Mammary epithelial cell (primary cell): Measurements from ENCODE around the gene RASEF.

Source experiments
- CTCF ChIP-seq, 2 donors: IDR thresholded peaks in 1 of 2; conservative IDR thresholded peaks in 1 of 2; 2 replicates each; pipeline ENCODE4 v1.5.1; 2011 to 2012; ENCODE audit warnings: inconsistent platforms in 2 of 2, low read length in 2 of 2, mild to moderate bottlenecking in 2 of 2, control low read depth in 1 of 2, low read depth in 1 of 2; ENCODE audit not compliant: insufficient read depth in 1 of 2; ENCODE audit errors: extremely low read depth in 1 of 2
- EZH2 ChIP-seq: IDR thresholded peaks from 2 replicates; pipeline ENCODE4 v1.6.1; 2012; ENCODE audit warnings: low read length, inconsistent platforms, borderline replicate concordance

- TF ChIP-seq CTCF (conservative IDR thresholded peaks at IDR 0.05 in 1 of 2, IDR thresholded peaks at IDR 0.05 in 1 of 2; ENCODE audit: extremely low read depth in 1 of 2, insufficient read depth in 1 of 2, low read depth in 1 of 2, low read length in 2 of 2) (no peak), EZH2 (no peak)
Measured at GRCh38 chr9:83015897-83016296, 47.0 kb downstream of the RASEF start.
